Retinal pigment epithelial cell (primary cell): Measurements from ENCODE around the gene NEGR1.

Experiments used
- DNase-seq: peaks from one replicate; pipeline ENCODE4 v3.0.0-alpha.2; 2010; ENCODE audit warnings: low read depth
- H3K4me3 ChIP-seq: 2 replicates; pipeline ENCODE4 v1.5.1; 2011; ENCODE audit warnings: mild to moderate bottlenecking, low read length, control low read depth, moderate library complexity
- TF ChIP-seq, protein P1 (sequence below): conservative IDR thresholded peaks from 2 replicates; pipeline ENCODE4 v1.5.1; 2011; ENCODE audit warnings: low read depth, low read length, control low read depth, inconsistent platforms

NEGR1 gene

DNA sequence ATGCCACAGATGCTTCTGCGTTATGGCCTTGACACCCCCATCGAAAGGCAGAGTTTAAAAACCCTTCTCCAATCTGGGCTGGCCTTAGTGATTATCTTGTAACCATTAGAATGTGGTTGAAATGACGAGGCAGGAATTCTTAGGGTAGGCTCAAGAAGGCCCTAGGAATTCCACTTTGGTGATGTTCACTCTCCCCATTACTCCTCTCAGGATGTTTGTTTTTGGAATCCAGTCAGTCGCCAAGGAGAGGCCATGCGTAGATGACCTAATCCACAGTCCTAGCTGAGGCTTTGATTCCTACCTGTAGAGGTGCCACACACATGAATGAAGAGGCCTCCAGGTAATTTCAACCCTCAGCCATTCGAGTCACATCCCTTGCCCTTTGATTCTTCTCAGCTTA, 318.2 kb downstream of the NEGR1 start:
- no peak overlapping the region for H3K4me3 ChIP-seq
- TF ChIP-seq, protein P1, sequence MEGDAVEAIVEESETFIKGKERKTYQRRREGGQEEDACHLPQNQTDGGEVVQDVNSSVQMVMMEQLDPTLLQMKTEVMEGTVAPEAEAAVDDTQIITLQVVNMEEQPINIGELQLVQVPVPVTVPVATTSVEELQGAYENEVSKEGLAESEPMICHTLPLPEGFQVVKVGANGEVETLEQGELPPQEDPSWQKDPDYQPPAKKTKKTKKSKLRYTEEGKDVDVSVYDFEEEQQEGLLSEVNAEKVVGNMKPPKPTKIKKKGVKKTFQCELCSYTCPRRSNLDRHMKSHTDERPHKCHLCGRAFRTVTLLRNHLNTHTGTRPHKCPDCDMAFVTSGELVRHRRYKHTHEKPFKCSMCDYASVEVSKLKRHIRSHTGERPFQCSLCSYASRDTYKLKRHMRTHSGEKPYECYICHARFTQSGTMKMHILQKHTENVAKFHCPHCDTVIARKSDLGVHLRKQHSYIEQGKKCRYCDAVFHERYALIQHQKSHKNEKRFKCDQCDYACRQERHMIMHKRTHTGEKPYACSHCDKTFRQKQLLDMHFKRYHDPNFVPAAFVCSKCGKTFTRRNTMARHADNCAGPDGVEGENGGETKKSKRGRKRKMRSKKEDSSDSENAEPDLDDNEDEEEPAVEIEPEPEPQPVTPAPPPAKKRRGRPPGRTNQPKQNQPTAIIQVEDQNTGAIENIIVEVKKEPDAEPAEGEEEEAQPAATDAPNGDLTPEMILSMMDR = no peak
- DNase-seq = no peak

DNA sequence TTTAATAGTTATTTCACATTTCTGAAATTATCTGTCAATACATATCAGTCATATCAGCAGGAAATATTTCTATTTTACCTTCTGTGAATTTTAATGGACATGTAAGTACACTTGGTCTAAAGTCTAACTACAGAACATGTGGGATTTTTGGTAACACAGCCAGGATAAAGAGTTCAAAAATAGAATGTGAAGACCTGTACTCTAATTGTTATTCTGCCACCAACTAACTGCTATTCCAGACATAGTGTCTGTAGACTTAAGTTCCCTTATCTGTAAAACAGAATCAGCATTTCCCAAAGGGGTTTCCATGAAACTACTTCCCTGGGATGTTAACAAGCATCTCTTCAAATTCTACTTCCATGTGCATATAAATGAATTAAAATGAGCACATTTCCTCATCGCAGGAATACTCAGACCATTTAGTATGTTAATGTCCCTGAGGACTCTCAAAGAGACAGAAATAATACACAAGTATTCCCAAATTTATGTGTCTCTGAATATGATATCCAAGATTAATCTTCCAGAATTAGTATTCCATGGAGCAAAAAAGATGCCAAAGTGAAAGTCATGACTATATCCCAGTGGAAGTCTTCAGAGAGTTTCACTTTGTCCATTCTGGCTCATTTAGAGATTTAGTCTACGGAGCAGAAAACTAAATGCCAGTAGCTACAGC, 325.6 kb downstream of the NEGR1 start:
- DNase-seq = no peak
- TF ChIP-seq, protein P1 = no peak
- no peak overlapping the region for H3K4me3 ChIP-seq

DNA sequence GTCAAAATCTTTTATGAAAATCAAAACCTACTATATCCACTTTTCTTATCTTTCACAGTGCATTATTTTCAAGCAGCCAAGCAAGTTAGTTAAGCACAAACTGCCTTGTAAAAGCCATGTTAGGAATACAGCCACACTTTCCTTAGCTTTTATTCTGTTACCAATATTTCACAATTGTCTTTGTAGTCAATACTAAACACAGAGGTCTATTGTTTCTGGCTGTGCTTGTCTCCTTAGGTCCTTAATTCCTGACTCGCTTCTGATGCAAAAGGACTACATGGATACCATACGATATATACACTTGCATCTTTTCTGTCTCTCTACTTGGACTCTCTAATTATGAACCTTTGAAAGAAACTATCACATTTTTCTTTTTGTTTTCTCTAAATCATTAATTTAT, 331.8 kb downstream of the NEGR1 start:
- no peak overlapping the region for H3K4me3 ChIP-seq
- no peak for DNase-seq
- TF ChIP-seq, protein P1 = no peak

DNA sequence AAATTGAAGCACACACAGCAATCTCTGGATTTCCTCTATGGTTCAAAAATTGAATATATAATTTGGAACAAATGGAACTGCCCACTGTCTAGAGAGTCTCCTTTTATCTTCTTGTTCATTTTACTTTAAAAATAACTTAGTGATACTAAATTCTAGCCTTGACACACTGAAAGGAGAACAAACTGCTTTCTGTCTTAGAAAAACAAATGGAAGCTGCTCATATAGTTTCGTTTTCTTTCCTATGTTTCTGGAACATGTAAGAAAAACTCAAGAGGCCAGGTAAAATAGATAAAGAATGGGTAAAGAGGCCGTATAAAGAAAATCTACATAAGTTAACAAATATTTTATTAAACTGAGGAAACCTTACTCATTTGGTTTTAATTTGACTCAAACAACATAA, 332.7 kb downstream of the NEGR1 start:
- DNase-seq = no peak
- TF ChIP-seq, protein P1 = no peak
- no peak overlapping the region for H3K4me3 ChIP-seq

DNA sequence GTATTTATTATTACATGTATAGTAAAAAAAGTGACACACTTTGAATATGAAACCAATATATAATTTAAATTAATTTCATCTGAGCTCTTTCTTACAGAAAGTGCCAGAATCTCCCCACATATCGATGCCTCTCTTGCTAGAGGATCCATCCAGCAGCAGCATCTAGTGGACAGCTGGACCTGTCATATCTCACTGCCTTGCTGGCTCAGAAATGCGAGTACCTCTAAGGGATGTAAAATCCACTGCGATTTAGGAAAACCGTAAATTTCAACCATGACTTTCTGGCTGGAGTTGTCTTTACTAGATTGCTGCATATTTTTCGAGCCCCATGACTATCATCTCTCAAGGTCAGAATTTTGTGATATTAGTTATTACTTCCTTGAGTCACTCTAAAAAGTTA, 333.8 kb downstream of the NEGR1 start:
- TF ChIP-seq, protein P1 = no peak
- H3K4me3 ChIP-seq = no peak overlapping the region
- no peak for DNase-seq

DNA sequence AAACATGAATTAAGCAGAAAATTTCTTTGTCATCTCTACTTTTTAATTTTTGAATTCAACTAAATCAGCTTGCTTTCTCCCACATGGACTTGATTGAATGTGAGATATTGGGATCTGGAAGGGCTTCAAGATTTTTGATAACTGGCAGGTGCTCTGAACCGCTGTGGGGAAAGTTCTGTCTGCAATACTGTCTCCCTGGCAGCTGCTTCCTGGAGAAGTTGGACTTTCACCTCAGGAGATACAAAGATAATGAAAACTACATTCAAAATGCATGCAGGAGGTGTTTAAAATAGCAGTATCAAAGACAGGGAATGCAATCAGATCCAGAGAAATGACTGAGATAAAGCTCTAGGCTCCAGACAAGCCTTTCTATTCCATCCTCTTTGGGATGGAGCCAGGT, 338.3 kb downstream of the NEGR1 start:
- DNase-seq = no peak
- TF ChIP-seq, protein P1 = no peak
- no peak overlapping the region for H3K4me3 ChIP-seq

DNA sequence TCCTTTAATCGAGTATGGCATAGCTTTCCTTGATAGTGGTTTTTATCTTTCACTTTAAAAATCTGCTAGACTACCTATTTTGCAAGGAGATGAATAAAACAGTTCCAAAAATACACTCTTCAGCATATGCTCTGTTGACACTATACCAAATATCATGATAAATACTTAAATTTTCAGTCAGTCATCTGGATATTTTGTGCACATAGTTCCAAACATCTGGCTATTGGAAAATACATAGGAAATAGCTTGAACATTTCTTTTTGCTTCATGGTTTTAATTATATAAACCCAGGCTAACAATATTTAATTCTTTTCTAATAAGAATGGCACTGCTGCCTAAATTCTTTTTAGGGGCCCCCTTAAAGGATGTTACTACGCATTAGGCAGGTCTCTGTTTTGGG, 342.1 kb downstream of the NEGR1 start:
- TF ChIP-seq, protein P1 = no peak
- no peak for DNase-seq
- H3K4me3 ChIP-seq = no peak overlapping the region
